Osteocyte (in vitro differentiated cells): ENCODE results near the gene CRABP1. TPM values are rescaled to one million over a fixed set of nuclear protein-coding genes. Genes with fewer than 3 reads are reported as not detected.

Source experiments
- DNase-seq: peaks from one replicate; pipeline ENCODE4 v3.0.0; 2021; ENCODE audit warnings: mixed read lengths; ENCODE audit not compliant: unreplicated experiment; ENCODE audit errors: extremely low spot score
- H3K27ac Mint-ChIP-seq: one replicate; pipeline ENCODE4 v1.8.0; 2021; ENCODE audit warnings: mild to moderate bottlenecking, mixed read lengths; ENCODE audit not compliant: unreplicated experiment
- H3K27me3 Mint-ChIP-seq: one replicate; pipeline ENCODE4 v1.8.0; 2021; ENCODE audit warnings: mixed read lengths; ENCODE audit not compliant: unreplicated experiment
- H3K36me3 Mint-ChIP-seq: one replicate; pipeline ENCODE4 v1.8.0; 2021; ENCODE audit warnings: mixed read lengths; ENCODE audit not compliant: unreplicated experiment
- H3K4me1 Mint-ChIP-seq: one replicate; pipeline ENCODE4 v1.8.0; 2021; ENCODE audit warnings: mixed read lengths; ENCODE audit not compliant: unreplicated experiment
- H3K4me3 Mint-ChIP-seq: one replicate; pipeline ENCODE4 v1.8.0; 2021; ENCODE audit warnings: mild to moderate bottlenecking, moderate library complexity, mixed read lengths; ENCODE audit not compliant: unreplicated experiment
- H3K9me3 Mint-ChIP-seq: one replicate; pipeline ENCODE4 v1.8.0; 2021; ENCODE audit warnings: mixed read lengths; ENCODE audit not compliant: unreplicated experiment
- CTCF ChIP-seq: fragments of 200-600 bp; sonication (generic); IDR thresholded peaks from 2 replicates; pipeline ENCODE4 v1.5.0; 2021; ENCODE audit warnings: antibody characterized with exemption, mild to moderate bottlenecking, moderate library complexity
- total RNA-seq: library from RNA; stranded (reverse); gene quantifications from 2 replicates; pipeline ENCODE4 v1.2.1, GENCODE V29; 2021

The CRABP1 gene
- total RNA-seq, 1 donor from 2014 or later: 5.2 TPM

DNA sequence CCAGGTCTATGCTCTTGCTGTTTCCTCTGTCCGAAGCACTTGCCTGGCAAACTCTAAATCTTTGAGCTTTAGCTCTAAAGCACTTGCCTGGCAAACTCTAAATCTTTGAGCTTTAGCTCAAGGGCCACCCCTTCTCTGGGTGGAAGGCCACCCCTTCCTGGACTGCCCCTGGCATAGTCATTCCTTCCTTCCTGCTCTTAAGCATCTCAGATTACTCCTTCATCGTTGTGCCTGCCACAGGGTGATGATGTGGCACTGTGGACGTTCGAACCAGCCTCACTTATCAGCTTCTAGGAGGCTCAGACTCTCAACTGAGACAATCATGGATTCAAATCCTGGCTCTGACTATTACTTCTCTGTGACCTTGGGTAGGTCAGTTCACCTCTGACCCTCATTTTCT is 10.5 kb upstream of the CRABP1 start:
- H3K9me3 Mint-ChIP-seq: no peaks in the 10 kb centered on the region
- no peaks in the 10 kb centered on the region for H3K36me3 Mint-ChIP-seq
- DNase-seq: no peak
- H3K27ac Mint-ChIP-seq: no peak overlapping the region
- peaks cover 11% of the 10 kb centered on the region for H3K27me3 Mint-ChIP-seq
- H3K4me1 Mint-ChIP-seq: peaks cover 16% of the 10 kb centered on the region
- no peak overlapping the region for H3K4me3 Mint-ChIP-seq
- TF ChIP-seq CTCF: no peak

DNA sequence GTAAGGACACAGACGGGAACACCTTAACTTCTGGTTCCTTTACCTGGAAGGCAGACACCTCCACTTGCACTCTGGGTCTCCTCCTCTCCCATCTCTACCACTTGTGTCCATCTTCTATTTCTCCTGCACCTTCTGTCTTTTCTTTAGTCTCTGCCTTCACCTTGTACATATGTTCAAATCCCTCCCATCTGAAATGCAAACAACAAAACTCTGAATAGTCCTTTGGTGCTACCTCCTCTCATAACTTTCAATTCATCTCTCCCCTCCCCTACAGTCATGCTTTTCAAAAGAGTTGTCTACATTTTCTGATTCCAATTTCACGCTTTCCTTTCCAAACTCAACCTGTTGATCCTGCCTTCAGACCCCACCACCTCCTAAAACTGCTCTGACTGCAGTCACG is 5.3 kb upstream of the CRABP1 start:
- Mint-ChIP-seq H3K9me3 (no peaks in the 10 kb centered on the region), H3K4me1 (peaks cover 10% of the 10 kb centered on the region), H3K27me3 (peaks cover 33% of the 10 kb centered on the region), H3K4me3 (no peak overlapping the region), H3K27ac (no peak overlapping the region), H3K36me3 (no peaks in the 10 kb centered on the region)
- DNase-seq: no peak
- no peak for TF ChIP-seq CTCF

DNA sequence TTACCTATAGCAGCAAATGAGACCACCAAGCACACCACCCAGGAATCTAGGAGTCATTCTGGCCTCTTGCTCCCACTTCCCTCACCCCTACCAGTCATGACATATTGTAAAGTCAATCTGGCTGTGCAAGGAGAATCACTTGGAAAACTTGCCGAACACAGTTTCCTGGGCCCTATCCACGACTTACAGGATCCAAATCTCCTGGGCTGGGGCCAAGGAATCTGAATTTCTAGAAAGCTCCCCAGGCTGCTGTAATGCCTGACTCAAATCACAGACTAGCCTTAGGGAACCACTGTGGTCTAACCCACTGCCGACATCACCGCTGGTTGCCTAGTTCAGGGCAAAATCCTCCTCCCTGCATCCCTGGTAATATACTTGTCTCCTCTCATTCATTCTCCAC is 4.2 kb upstream of the CRABP1 start:
- Mint-ChIP-seq H3K27ac (no peak overlapping the region), H3K4me1 (peaks cover 13% of the 10 kb centered on the region), H3K27me3 (peaks cover 43% of the 10 kb centered on the region), H3K36me3 (no peaks in the 10 kb centered on the region), H3K9me3 (no peaks in the 10 kb centered on the region), H3K4me3 (no peak overlapping the region)
- TF ChIP-seq CTCF: no peak
- DNase-seq: no peak

- H3K27ac Mint-ChIP-seq: no peak overlapping the region
- peaks cover 58% of the 10 kb centered on the region for H3K27me3 Mint-ChIP-seq
- TF ChIP-seq CTCF: no peak
- H3K4me1 Mint-ChIP-seq: peaks cover 8% of the 10 kb centered on the region
- no peaks in the 10 kb centered on the region for H3K36me3 Mint-ChIP-seq
- H3K9me3 Mint-ChIP-seq: no peaks in the 10 kb centered on the region
- no peak for DNase-seq
- no peak overlapping the region for H3K4me3 Mint-ChIP-seq
Measured at GRCh38 chr15:78338781-78339180, 1.4 kb upstream of the CRABP1 start.

DNA sequence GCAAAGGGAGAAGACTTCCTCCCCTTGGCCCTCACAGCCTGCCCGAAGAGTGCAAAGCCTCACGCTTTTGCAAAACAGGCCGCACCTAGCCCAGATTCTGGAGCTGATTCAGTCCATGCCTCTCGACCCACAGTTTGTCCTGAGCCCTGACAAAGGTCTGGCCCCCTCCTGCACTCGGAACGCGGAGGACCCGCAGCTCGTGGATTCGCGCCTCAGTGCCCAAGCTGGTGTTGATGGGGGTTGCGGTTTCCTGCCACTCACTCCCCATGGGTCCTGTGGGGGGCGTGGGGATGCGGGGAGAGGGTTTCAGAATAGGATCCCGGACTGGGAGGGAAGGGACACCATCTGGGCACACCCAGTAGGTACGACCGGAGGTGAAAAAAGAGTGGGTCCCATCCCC is 594 bp upstream of the CRABP1 start:
- no peak overlapping the region for H3K4me3 Mint-ChIP-seq
- H3K27ac Mint-ChIP-seq: no peak overlapping the region

More for the DNA sequence above, 594 bp upstream of the CRABP1 start:
- H3K27me3 Mint-ChIP-seq: peaks cover 66% of the 10 kb centered on the region
- DNase-seq: no peak
- peaks cover 8% of the 10 kb centered on the region for H3K4me1 Mint-ChIP-seq
- H3K9me3 Mint-ChIP-seq: no peaks in the 10 kb centered on the region
- H3K36me3 Mint-ChIP-seq: no peaks in the 10 kb centered on the region
- no peak for TF ChIP-seq CTCF
